ENCODE measurements around the gene EPGN.

The EPGN gene

DNA sequence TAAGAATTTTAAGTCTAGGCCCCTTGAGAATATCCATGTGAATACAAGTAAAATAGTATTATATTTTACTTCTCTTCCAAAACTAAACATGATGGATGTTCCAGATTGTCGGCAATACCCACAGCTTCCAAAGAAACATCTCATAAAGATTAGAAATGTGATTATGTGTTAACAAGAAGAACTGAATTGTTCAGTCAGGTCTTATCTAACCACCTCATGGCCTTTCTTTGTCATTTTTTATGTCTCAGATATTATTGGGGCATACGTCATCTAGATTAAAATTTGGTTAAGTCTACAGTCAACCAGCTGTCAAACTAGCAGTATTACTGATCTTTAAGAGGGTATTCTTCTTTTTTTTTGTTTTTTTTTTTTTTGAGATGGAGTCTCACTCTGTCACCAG is 10.0 kb downstream of the EPGN start:
- in situ Hi-C loops (cut with MboI; ENCODE audit: low sequenced_read_pairs, unreplicated experiment) = loop anchor here (10.0 kb wide), 1 partner anchor 123 kb away; no protein-coding TSS in a partner anchor
- no peak for DNase-seq (ENCODE audit: low spot score)
- TF ChIP-seq, protein P1, sequence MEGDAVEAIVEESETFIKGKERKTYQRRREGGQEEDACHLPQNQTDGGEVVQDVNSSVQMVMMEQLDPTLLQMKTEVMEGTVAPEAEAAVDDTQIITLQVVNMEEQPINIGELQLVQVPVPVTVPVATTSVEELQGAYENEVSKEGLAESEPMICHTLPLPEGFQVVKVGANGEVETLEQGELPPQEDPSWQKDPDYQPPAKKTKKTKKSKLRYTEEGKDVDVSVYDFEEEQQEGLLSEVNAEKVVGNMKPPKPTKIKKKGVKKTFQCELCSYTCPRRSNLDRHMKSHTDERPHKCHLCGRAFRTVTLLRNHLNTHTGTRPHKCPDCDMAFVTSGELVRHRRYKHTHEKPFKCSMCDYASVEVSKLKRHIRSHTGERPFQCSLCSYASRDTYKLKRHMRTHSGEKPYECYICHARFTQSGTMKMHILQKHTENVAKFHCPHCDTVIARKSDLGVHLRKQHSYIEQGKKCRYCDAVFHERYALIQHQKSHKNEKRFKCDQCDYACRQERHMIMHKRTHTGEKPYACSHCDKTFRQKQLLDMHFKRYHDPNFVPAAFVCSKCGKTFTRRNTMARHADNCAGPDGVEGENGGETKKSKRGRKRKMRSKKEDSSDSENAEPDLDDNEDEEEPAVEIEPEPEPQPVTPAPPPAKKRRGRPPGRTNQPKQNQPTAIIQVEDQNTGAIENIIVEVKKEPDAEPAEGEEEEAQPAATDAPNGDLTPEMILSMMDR (IDR thresholded peaks at IDR 0.05; ENCODE audit: borderline replicate concordance, control extremely low read depth, extremely low read depth, insufficient read depth, missing control alignments) = no peak

DNA sequence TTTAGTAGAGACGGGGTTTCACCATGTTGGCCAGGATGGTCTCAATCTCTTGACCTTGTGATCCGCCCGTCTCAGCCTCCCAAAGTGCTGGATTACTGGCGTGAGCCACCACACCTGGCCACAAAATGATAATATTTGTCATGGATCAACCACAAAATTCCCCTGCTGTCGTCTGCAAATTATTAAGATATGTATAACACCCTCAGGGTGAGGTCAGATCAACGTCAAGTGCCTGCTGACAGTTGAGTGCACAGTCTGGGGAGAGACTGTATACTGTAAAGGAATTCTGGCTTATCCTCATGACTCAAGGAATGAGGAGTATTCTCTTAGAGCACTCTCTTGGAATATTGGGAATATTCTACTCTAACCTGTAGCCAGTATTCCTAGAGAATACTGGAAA is 11.2 kb downstream of the EPGN start:
- TF ChIP-seq, protein P1 (IDR thresholded peaks at IDR 0.05; ENCODE audit: borderline replicate concordance, control extremely low read depth, extremely low read depth, insufficient read depth, missing control alignments) = no peak

DNA sequence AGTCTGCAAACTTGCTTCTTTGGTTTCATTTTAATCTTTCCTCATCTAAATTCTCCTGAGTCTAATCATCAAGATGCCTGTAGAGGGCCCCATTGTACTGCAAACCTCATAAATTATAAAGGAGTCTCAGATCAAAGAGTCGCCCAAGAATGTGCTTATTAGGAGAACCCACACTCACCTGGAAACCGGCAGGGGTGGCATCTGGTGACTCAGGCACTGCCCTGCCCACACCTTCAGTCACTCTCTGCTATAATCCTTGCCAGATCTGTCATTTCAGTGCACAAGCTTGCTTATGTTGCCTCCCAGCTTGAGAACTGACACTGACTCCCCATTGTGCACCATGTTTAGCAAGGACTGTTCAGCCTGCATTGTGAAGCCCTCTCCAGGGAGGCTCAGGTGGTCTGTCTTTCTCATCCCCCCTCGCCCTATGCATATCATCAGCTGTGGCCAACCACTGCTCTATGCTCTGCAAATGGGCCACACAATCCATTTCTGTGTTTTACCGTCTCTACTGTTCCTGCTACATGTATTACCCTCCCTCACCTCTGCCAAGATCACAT is 12.4 kb downstream of the EPGN start:
- in situ Hi-C loops (cut with MboI; ENCODE audit: low sequenced_read_pairs, unreplicated experiment) = no loop called here
- DNase-seq (ENCODE audit: low spot score) = peak; percentile 25
- TF ChIP-seq, protein P1 (IDR thresholded peaks at IDR 0.05; ENCODE audit: borderline replicate concordance, control extremely low read depth, extremely low read depth, insufficient read depth, missing control alignments) = peak; percentile 19

More for the DNA sequence above, 11.2 kb downstream of the EPGN start:
- no peak for DNase-seq (ENCODE audit: low spot score)
- in situ Hi-C loops (cut with MboI; ENCODE audit: low sequenced_read_pairs, unreplicated experiment) = loop anchor here (10.0 kb wide), 1 partner anchor 125 kb away; no protein-coding TSS in a partner anchor

DNA sequence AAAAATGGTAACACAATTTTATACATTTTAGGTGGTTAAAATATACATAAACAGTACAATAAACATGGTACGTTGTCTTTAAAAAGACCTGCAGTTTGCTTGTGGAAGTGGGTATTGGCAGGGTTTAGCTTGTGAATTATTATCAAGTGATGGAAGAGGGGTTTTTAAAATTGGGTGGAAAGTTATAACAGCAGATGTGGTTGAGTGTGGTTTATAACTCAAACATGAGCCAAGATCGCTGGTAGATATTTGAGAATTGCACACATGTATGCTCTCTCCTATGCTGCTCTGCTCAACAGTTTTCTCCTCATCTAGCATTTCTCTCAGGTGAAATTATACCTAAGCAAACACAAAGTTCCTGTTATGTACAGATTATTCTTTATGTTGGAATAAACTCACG is 14.0 kb downstream of the EPGN start:
- TF ChIP-seq, protein P1 (IDR thresholded peaks at IDR 0.05; ENCODE audit: borderline replicate concordance, control extremely low read depth, extremely low read depth, insufficient read depth, missing control alignments) = no peak
- in situ Hi-C loops (cut with MboI; ENCODE audit: low sequenced_read_pairs, unreplicated experiment) = no loop called here
- DNase-seq (ENCODE audit: low spot score) = no peak

DNA sequence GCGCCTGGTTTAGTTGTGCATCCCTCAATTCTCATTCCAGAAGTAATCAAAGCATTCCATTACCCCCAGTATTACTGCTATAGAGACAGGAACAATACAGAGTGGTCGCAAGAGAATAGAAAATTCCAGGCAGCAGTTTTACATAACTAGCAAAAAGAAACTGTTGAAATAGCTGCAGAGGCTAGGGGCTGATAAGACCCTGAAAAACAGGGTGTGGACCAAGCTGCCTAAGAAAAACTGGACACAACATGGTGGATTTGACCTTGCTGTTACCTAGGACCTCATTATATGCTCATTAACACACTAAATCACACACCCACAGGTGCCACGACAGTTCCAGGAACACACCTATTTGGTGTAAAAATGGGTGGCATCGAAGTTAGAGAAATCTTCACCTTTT is 15.4 kb downstream of the EPGN start:
- no peak for DNase-seq (ENCODE audit: low spot score)

DNA sequence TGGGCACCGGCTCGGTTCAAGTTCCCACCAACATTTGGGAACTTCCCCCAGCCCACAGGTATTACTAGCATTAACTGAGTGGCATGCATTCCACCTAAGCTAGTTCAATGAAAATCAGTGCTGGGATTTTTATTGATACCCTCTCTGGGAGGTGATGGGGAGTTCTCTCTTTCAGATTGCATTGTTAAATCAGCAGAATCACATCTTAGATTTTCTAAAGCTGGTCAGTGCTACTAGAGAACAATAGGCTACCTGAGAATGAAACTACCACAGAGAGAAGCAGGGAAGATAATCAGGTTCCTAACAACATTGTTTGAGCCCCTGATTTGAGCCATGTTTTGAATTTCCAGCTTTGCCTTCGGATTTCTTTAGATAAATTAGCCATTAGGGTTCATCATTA is 16.0 kb downstream of the EPGN start:
- in situ Hi-C loops (cut with MboI; ENCODE audit: low sequenced_read_pairs, unreplicated experiment) = no loop called here
- DNase-seq (ENCODE audit: low spot score) = no peak

More for the DNA sequence above, 15.4 kb downstream of the EPGN start:
- in situ Hi-C loops (cut with MboI; ENCODE audit: low sequenced_read_pairs, unreplicated experiment) = no loop called here
- TF ChIP-seq, protein P1 (IDR thresholded peaks at IDR 0.05; ENCODE audit: borderline replicate concordance, control extremely low read depth, extremely low read depth, insufficient read depth, missing control alignments) = no peak

More for the DNA sequence above, 16.0 kb downstream of the EPGN start:
- TF ChIP-seq, protein P1 (IDR thresholded peaks at IDR 0.05; ENCODE audit: borderline replicate concordance, control extremely low read depth, extremely low read depth, insufficient read depth, missing control alignments) = no peak

Data from GM13976 (cell line).